OCI-LY3 (cell line): ENCODE measurements around the gene VGLL2.

Source experiments
- H2AFZ ChIP-seq: fragments of 200-600, 300-600 bp; shearing (Covaris generic); 2 replicates; pipeline ENCODE4 v1.6.0; 2014; ENCODE audit warnings: antibody characterized with exemption, low read depth, low read length
- H3K27ac ChIP-seq: fragments of 200-600, 300-600 bp; sonication (generic); 2 replicates; pipeline ENCODE4 v1.5.1; 2014; ENCODE audit warnings: mild to moderate bottlenecking, low read length, moderate library complexity, mixed read lengths
- H3K27me3 ChIP-seq: fragments of 200-600, 300-600 bp; sonication (generic); 2 replicates; pipeline ENCODE4 v1.6.1; 2014; ENCODE audit warnings: low read depth, low read length, mixed read lengths
- H3K36me3 ChIP-seq: fragments of 200-600, 300-600 bp; sonication (generic); replicated peaks from 2 replicates; pipeline ENCODE3; 2014; ENCODE audit warnings: low read depth, low read length, mixed read lengths
- H3K4me1 ChIP-seq: fragments of 300-600, 200-600 bp; sonication (generic); 2 replicates; pipeline ENCODE4 v1.6.1; 2014; ENCODE audit warnings: low read length, mixed read lengths
- H3K4me2 ChIP-seq: fragments of 200-600, 300-600 bp; sonication (generic); 2 replicates; pipeline ENCODE4 v1.6.1; 2014; ENCODE audit warnings: low read length, mixed read lengths
- H3K4me3 ChIP-seq: fragments of 300-600, 200-600 bp; sonication (generic); 2 replicates; pipeline ENCODE4 v1.5.1; 2014; ENCODE audit warnings: antibody characterized with exemption, mild to moderate bottlenecking, low read length, moderate library complexity
- H3K79me2 ChIP-seq: fragments of 300-600, 200-600 bp; shearing (Covaris generic); 2 replicates; pipeline ENCODE4 v1.6.1; 2014; ENCODE audit warnings: mild to moderate bottlenecking, low read length, mixed read lengths
- H3K9ac ChIP-seq: fragments of 300-600, 200-600 bp; shearing (Covaris generic); 2 replicates; pipeline ENCODE4 v1.6.0; 2014; ENCODE audit warnings: mild to moderate bottlenecking, low read length, moderate library complexity
- H3K9me3 ChIP-seq: fragments of 200-600, 300-600 bp; shearing (Covaris generic); 2 replicates; pipeline ENCODE4 v1.6.1; 2014; ENCODE audit warnings: low read length, mixed read lengths; ENCODE audit not compliant: insufficient read depth
- H4K20me1 ChIP-seq: fragments of 200-600, 300-600 bp; sonication (generic); 2 replicates; pipeline ENCODE4 v1.6.1; 2016; ENCODE audit warnings: low read length, mixed read lengths; ENCODE audit not compliant: insufficient read depth
- EZH2phosphoT487 ChIP-seq: fragments of 200-600 bp; shearing (Covaris generic); IDR thresholded peaks from 2 replicates; pipeline ENCODE4 v1.6.1; 2018; ENCODE audit warnings: antibody characterized with exemption, mixed run types, low read depth
- TF ChIP-seq, protein P1 (sequence below): fragments of 200-600, 300-600 bp; sonication (generic); IDR thresholded peaks from 2 replicates; pipeline ENCODE4 v1.5.1; 2014; ENCODE audit warnings: antibody characterized with exemption, low read length, low read depth

Gene VGLL2

DNA sequence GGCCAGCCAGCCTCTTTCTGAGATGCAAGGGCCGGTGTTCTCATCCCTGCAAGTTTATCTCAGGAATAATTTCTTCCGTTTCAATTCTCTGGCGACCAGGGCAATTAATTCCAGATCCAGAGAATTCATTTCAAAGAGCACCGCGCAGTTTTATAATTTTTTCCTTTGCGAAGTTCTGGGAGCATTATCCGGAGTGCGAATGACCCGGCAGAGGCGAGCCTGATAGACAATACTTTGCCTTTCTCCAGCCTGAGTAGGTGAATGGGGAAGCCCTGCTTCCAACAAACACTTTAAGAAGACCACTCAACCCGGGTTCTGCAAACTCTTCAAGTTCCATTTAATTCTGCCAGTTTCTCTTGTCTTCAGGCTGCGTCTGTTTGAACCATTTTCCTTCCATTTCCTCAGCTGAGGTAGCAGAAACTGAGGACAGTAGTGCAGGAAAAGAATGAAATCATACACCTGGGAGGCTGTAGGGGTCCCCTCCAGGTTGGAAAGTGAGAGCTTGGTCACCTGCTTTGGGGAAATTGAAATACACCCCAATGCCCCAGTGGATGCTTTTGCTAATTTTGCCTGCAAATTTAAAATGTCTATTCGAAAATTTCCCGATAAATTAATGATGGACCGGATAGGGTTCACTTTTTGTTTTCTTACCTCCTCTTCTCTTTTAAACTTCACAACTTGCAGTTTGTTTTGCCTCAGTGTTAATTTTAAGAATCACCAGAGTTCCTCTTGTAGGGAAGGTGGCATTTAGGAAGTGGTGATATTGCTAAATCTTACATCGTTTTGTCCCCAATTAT is 1.1 kb downstream of the VGLL2 start:
- no peak overlapping the region for H3K4me2 ChIP-seq
- no peak overlapping the region for H2AFZ ChIP-seq
- H3K27me3 ChIP-seq = no peaks in the 10 kb centered on the region
- TF ChIP-seq, protein P1, sequence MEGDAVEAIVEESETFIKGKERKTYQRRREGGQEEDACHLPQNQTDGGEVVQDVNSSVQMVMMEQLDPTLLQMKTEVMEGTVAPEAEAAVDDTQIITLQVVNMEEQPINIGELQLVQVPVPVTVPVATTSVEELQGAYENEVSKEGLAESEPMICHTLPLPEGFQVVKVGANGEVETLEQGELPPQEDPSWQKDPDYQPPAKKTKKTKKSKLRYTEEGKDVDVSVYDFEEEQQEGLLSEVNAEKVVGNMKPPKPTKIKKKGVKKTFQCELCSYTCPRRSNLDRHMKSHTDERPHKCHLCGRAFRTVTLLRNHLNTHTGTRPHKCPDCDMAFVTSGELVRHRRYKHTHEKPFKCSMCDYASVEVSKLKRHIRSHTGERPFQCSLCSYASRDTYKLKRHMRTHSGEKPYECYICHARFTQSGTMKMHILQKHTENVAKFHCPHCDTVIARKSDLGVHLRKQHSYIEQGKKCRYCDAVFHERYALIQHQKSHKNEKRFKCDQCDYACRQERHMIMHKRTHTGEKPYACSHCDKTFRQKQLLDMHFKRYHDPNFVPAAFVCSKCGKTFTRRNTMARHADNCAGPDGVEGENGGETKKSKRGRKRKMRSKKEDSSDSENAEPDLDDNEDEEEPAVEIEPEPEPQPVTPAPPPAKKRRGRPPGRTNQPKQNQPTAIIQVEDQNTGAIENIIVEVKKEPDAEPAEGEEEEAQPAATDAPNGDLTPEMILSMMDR = no peak
- TF ChIP-seq EZH2phosphoT487 = no peak
- no peak overlapping the region for H3K27ac ChIP-seq
- no peaks in the 10 kb centered on the region for H3K9me3 ChIP-seq
- no peaks in the 10 kb centered on the region for H4K20me1 ChIP-seq
- H3K4me3 ChIP-seq = no peak overlapping the region
- H3K79me2 ChIP-seq = no peaks in the 10 kb centered on the region
- H3K9ac ChIP-seq = no peak overlapping the region
- no peaks in the 10 kb centered on the region for H3K4me1 ChIP-seq
- no peaks in the 10 kb centered on the region for H3K36me3 ChIP-seq

DNA sequence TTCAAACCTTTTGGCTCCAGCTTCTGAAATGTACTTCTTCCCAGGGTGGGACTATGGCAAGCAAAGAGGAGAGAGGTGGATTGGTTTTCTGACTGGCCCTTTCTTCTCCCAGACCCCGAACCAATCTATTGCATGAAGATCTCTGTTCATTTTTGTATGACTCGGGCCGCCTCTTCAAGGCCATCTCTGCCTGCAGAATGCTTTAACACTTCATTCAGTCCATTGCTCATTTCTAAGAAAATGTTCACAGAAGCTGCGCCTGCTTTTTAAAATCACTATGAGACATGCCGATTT is 1.6 kb downstream of the VGLL2 start:
- TF ChIP-seq, protein P1 = no peak
- no peak for TF ChIP-seq EZH2phosphoT487

DNA sequence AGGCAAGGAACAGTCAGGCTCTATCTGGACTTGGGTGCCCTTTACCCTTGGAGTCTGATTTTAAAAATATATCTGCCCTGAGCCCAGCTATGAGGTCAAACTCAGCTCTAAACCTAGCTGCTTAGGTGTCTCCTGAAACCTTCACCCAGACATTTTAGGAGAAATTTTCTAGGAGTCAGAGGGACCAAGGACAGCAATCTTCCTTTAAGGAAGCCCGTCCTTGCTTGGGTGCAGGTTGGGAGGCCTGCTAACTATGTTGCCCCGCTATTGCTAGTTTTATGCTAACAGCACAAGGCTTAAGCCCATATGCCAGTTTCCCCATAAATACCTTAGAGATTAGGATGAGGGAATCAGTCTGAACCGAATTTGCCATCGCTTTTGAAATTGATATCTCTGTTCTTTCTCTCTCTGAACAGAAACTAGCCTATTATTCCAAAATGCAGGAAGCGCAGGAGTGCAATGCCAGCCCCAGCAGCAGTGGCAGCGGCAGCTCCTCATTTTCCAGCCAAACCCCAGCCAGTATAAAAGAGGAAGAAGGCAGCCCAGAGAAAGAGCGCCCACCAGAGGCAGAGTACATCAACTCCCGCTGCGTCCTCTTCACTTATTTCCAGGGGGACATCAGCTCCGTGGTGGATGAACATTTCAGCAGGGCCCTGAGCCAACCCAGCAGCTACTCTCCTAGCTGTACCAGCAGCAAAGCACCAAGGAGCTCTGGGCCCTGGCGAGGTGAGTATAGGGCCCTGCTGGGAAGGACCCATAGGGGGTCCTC is 2.6 kb downstream of the VGLL2 start:
- no peak overlapping the region for H3K9ac ChIP-seq
- H3K4me3 ChIP-seq = no peak overlapping the region
- no peaks in the 10 kb centered on the region for H4K20me1 ChIP-seq
- no peaks in the 10 kb centered on the region for H3K4me1 ChIP-seq
- no peak overlapping the region for H2AFZ ChIP-seq
- no peaks in the 10 kb centered on the region for H3K36me3 ChIP-seq
- no peaks in the 10 kb centered on the region for H3K79me2 ChIP-seq
- H3K4me2 ChIP-seq = no peak overlapping the region
- H3K27ac ChIP-seq = no peak overlapping the region
- no peaks in the 10 kb centered on the region for H3K27me3 ChIP-seq
- TF ChIP-seq, protein P1 = no peak
- TF ChIP-seq EZH2phosphoT487 = no peak
- no peaks in the 10 kb centered on the region for H3K9me3 ChIP-seq

More for the DNA sequence above, 1.6 kb downstream of the VGLL2 start:
- no peak overlapping the region for H3K4me2 ChIP-seq
- H3K9ac ChIP-seq = no peak overlapping the region
- H3K36me3 ChIP-seq = no peaks in the 10 kb centered on the region
- H4K20me1 ChIP-seq = no peaks in the 10 kb centered on the region
- no peaks in the 10 kb centered on the region for H3K9me3 ChIP-seq
- H3K4me1 ChIP-seq = no peaks in the 10 kb centered on the region
- no peaks in the 10 kb centered on the region for H3K27me3 ChIP-seq
- no peaks in the 10 kb centered on the region for H3K79me2 ChIP-seq
- no peak overlapping the region for H3K4me3 ChIP-seq
- H2AFZ ChIP-seq = no peak overlapping the region
- H3K27ac ChIP-seq = no peak overlapping the region

DNA sequence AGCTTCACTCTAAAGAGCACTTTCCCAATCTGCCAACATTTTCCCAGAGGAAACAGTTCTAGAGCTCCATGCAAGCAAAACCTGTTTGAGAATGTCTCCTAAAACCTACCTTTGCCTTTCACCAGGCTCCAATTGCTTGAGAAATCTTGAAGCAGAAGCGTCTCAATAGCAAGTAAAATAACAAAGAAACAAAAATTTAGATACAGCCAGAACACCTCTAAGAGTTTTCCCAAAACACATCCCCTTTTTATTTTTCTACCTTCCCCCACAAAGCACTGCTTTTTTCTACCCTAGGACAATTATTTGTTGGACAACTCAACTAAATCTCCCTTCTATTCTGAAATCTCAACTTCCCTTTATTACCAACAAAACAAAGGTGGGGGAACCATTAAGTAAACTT is 3.6 kb downstream of the VGLL2 start:
- Histone ChIP-seq H4K20me1 (no peaks in the 10 kb centered on the region), H3K36me3 (no peaks in the 10 kb centered on the region), H3K79me2 (no peaks in the 10 kb centered on the region), H2AFZ (no peak overlapping the region), H3K9ac (no peak overlapping the region), H3K4me3 (no peak overlapping the region), H3K4me1 (no peaks in the 10 kb centered on the region), H3K9me3 (no peaks in the 10 kb centered on the region), H3K27me3 (no peaks in the 10 kb centered on the region), H3K27ac (no peak overlapping the region), H3K4me2 (no peak overlapping the region)
- TF ChIP-seq, protein P1 = no peak
- no peak for TF ChIP-seq EZH2phosphoT487
